Kidney epithelial cell (primary cell): ENCODE data around the gene MRPS27. TPM values are rescaled to one million over a fixed set of nuclear protein-coding genes. Genes with fewer than 3 reads are reported as not detected.

ENCODE experiments used
- DNase-seq: peaks from one replicate; pipeline ENCODE4 v3.0.0-alpha.2; 2010; ENCODE audit warnings: low read depth
- H3K27me3 ChIP-seq: 2 replicates; pipeline ENCODE4 v1.6.0; 2011; ENCODE audit warnings: low read length; ENCODE audit not compliant: control insufficient read depth, insufficient read depth
- H3K36me3 ChIP-seq: 2 replicates; pipeline ENCODE4 v1.5.1; 2011; ENCODE audit warnings: low read length; ENCODE audit not compliant: control insufficient read depth, insufficient read depth
- H3K4me3 ChIP-seq: 2 replicates; pipeline ENCODE4 v1.5.1; 2011; ENCODE audit warnings: low read depth, mild to moderate bottlenecking, control low read depth, low read length
- total RNA-seq: library from RNA; depleted of rRNA; stranded (reverse); fragments of >200 nt; gene quantifications from 2 replicates; pipeline ENCODE4 v1.2.3, GENCODE V29; 2015
- TF ChIP-seq, protein P1 (sequence below): IDR thresholded peaks from 2 replicates; pipeline ENCODE4 v1.5.1; 2011; ENCODE audit warnings: mild to moderate bottlenecking, moderate library complexity, low read length, control low read depth, inconsistent platforms; ENCODE audit not compliant: insufficient read depth, poor library complexity, severe bottlenecking

The MRPS27 gene
- 67.3 and 77.4 TPM in 2 replicates for total RNA-seq

- TF ChIP-seq, protein P1, sequence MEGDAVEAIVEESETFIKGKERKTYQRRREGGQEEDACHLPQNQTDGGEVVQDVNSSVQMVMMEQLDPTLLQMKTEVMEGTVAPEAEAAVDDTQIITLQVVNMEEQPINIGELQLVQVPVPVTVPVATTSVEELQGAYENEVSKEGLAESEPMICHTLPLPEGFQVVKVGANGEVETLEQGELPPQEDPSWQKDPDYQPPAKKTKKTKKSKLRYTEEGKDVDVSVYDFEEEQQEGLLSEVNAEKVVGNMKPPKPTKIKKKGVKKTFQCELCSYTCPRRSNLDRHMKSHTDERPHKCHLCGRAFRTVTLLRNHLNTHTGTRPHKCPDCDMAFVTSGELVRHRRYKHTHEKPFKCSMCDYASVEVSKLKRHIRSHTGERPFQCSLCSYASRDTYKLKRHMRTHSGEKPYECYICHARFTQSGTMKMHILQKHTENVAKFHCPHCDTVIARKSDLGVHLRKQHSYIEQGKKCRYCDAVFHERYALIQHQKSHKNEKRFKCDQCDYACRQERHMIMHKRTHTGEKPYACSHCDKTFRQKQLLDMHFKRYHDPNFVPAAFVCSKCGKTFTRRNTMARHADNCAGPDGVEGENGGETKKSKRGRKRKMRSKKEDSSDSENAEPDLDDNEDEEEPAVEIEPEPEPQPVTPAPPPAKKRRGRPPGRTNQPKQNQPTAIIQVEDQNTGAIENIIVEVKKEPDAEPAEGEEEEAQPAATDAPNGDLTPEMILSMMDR, result peak; percentile 21
- DNase-seq, result peak; percentile 88
- Histone ChIP-seq H3K27me3 (no peaks in the 10 kb centered on the region), H3K36me3 (no peaks in the 10 kb centered on the region), H3K4me3 (peak within 1 kb of the TSS; percentile 97)
These were observed at the start of gene MRPS27, which contains the start of gene PTCD2 for GRCh38 chr5:72319976-72320752. Gene MRPS27, minus strand, starts transcription at chr5:72320240. Its CDS starts 19 bp downstream, at chr5:72320221. Gene PTCD2, plus strand, starts transcription at chr5:72320373. Its CDS starts 10 bp downstream, at chr5:72320383.

DNA sequence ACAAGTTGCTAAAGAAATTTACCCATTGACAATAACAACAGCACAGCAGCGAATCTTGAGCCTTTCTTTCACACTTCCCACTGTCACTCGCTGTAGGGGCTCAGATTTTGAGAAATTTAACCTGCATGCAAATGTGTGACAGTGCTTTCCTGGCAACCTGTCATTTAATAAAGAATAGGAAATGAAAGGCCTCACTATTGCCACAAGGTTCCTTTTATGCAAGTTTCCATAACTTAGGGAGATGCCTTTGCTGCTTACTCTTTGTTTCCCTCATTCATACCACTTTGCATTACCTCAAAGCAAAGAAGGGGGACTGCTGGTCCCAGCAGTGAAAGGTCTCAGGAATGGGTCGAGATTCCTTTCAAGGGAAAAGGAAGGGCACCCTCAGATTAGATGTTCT is 49.7 kb upstream of the MRPS27 start:
- H3K4me3 ChIP-seq, result no peak overlapping the region
- no peaks in the 10 kb centered on the region for H3K36me3 ChIP-seq
- H3K27me3 ChIP-seq, result no peaks in the 10 kb centered on the region
- TF ChIP-seq, protein P1, result no peak
- DNase-seq, result no peak

DNA sequence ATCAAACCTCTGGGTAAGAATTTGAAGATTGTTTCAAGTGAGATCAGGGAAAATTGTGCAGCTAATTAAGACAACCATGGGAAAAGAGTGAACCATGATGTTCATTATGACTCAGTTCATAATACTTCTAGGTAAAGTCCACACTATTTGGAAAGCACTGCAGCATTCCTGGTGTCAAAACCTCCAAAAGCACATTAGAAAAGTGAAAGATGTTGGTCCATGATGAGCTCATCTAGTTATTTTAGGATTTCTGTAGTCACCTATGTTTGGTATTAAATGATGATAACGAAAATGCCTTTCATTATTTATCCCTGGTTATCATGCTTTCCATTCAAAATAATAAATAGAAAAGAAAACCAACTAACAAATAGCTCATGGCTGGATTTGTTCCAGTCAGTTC is 49.3 kb upstream of the MRPS27 start:
- H3K4me3 ChIP-seq, result no peak overlapping the region
- H3K36me3 ChIP-seq, result no peaks in the 10 kb centered on the region
- TF ChIP-seq, protein P1, result no peak
- DNase-seq, result no peak
- no peaks in the 10 kb centered on the region for H3K27me3 ChIP-seq

DNA sequence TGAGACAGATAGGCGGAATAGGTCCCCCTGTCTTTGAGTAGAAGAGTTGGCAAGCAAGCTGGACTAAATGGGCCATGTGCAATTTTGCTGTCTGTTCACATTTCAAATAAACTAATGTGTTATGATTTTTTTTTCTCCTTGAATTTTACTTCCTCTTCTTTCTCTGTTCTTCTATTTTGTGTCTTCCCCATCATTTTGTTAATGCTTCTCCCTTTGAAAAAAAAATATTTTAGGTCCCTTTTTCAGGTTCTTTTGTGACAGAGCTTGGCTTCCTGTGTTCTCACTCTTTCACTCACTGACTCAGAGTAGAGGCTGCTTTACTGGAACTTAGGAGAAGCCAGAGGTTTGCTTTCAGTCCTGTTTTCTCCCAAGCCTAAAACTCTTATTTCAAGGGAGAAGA is 48.2 kb upstream of the MRPS27 start:
- TF ChIP-seq, protein P1, result no peak
- Histone ChIP-seq H3K4me3 (no peak overlapping the region), H3K36me3 (no peaks in the 10 kb centered on the region), H3K27me3 (no peaks in the 10 kb centered on the region)
- DNase-seq, result no peak

DNA sequence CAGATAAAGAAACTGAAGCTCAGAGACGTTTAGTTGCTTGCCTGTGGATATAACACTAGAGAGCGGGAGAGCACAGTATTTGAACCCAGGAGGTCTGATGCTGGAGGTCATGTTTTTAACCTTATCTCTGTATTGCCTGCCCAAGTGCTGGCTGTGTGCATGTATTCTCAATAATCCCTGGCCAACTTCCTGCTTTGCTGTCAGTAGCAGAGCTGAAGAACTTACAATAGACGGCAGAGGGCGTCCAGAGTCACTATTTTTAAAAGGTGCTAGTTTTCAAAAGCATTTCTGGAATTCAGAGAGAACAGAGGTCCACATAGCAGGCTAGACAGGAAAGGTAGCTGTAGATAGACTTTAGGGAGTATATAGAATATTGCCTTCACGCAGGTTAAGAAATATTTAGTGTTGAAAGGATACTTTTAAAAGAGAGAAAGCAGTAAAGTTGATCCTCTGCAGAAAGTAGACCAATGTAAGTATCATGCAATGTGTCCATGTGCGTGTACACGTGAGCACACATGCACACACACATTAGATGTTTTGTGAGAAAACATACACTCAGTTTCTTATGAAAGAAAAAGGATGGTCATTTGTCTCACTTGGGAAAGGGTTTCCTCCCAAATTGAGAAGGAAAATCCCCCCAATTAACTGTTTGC is 46.4 kb upstream of the MRPS27 start:
- Histone ChIP-seq H3K36me3 (peaks cover 1% of the 10 kb centered on the region), H3K4me3 (no peak overlapping the region), H3K27me3 (no peaks in the 10 kb centered on the region)
- no peak for DNase-seq
- TF ChIP-seq, protein P1, result peak; percentile 69
